HepG2 (cell line): ENCODE results near the gene HSPA1A. TPM values are rescaled to one million over a fixed set of nuclear protein-coding genes. Genes with fewer than 3 reads are reported as not detected.

Experiments
- ATAD3A ChIP-seq: sonication (generic); formaldehyde crosslinking; IDR thresholded peaks from 2 replicates; pipeline ENCODE4 v1.4.0; 2020; ENCODE audit warnings: missing genetic modification reagents
- ELF4 ChIP-seq: sonication (generic); formaldehyde crosslinking; IDR thresholded peaks from 2 replicates; pipeline ENCODE4 v1.5.0; 2020; ENCODE audit warnings: missing genetic modification reagents, mild to moderate bottlenecking, moderate library complexity, borderline replicate concordance
- ERF ChIP-seq: IDR thresholded peaks from 2 replicates; pipeline ENCODE4 v1.6.1; 2018; ENCODE audit warnings: missing biosample characterization, missing genetic modification reagents
- HES4 ChIP-seq: sonication (generic); formaldehyde crosslinking; IDR thresholded peaks from 2 replicates; pipeline ENCODE4 v1.9.0; 2021; ENCODE audit warnings: mild to moderate bottlenecking, missing genetic modification reagents, borderline replicate concordance
- JARID2 ChIP-seq: sonication (generic); formaldehyde crosslinking; IDR thresholded peaks from 2 replicates; pipeline ENCODE4 v1.8.1; 2023; ENCODE audit warnings: missing genetic modification reagents, inconsistent platforms; ENCODE audit not compliant: insufficient replicate concordance
- MLLT10 ChIP-seq: sonication (generic); formaldehyde crosslinking; IDR thresholded peaks from 2 replicates; pipeline ENCODE4 v1.4.0; 2020; ENCODE audit warnings: missing genetic modification reagents
- NR2F1 ChIP-seq, 2 experiments: fragments of 450-650 bp in 1 of 2; formaldehyde crosslinking in 1 of 2; IDR thresholded peaks; 2 replicates each; pipeline versions ENCODE4 v1.5.0 to v1.6.1; 2016 to 2020; ENCODE audit warnings: mild to moderate bottlenecking in 1 of 2, missing compliant biosample characterization in 1 of 2, missing genetic modification reagents in 1 of 2, moderate library complexity in 1 of 2
- PAF1 ChIP-seq: IDR thresholded peaks from 2 replicates; pipeline ENCODE4 v1.6.1; 2016; ENCODE audit warnings: missing genetic modification reagents, missing compliant biosample characterization
- PCBP2 ChIP-seq: fragments of 200-400 bp; formaldehyde crosslinking; optimal IDR thresholded peaks from 2 replicates; pipeline ENCODE3; 2018; ENCODE audit warnings: low read length, low read depth; ENCODE audit not compliant: poor library complexity, severe bottlenecking
- PLRG1 ChIP-seq: fragments of 450-650 bp; conservative IDR thresholded peaks from 2 replicates; pipeline ENCODE4 v1.6.1; 2016
- PTBP1 ChIP-seq: fragments of 200-400 bp; formaldehyde crosslinking; IDR thresholded peaks from 2 replicates; pipeline ENCODE4 v1.6.1; 2018; ENCODE audit warnings: low read length, low read depth; ENCODE audit not compliant: poor library complexity, severe bottlenecking
- SRY ChIP-seq: sonication (generic); formaldehyde crosslinking; IDR thresholded peaks from 2 replicates; pipeline ENCODE4 v1.8.0; 2022; ENCODE audit warnings: mild to moderate bottlenecking, missing genetic modification reagents
- TAF1 ChIP-seq: sonication (generic); formaldehyde crosslinking; IDR thresholded peaks from 2 replicates; pipeline ENCODE4 v1.4.0; 2020; ENCODE audit warnings: missing genetic modification reagents
- TCF7 ChIP-seq: sonication (generic); IDR thresholded peaks from 2 replicates; pipeline ENCODE4 v1.6.1; 2016; ENCODE audit warnings: antibody characterized with exemption, low read depth
- THAP7 ChIP-seq: sonication (generic); formaldehyde crosslinking; IDR thresholded peaks from 2 replicates; pipeline ENCODE4 v1.8.1; 2023; ENCODE audit warnings: mild to moderate bottlenecking, missing genetic modification reagents
- THAP8 ChIP-seq: sonication (generic); formaldehyde crosslinking; IDR thresholded peaks from 2 replicates; pipeline ENCODE4 v1.5.1; 2020; ENCODE audit warnings: missing genetic modification reagents, mild to moderate bottlenecking, borderline replicate concordance
- ZNF10 ChIP-seq: sonication (generic); formaldehyde crosslinking; IDR thresholded peaks from 2 replicates; pipeline ENCODE4 v1.4.0; 2020; ENCODE audit warnings: mild to moderate bottlenecking, low read depth, missing genetic modification reagents, borderline replicate concordance
- ZNF235 ChIP-seq: sonication (generic); formaldehyde crosslinking; IDR thresholded peaks from 2 replicates; pipeline ENCODE4 v1.8.1; 2023; ENCODE audit warnings: mild to moderate bottlenecking, missing genetic modification reagents, borderline replicate concordance
- ZNF383 ChIP-seq: sonication (generic); formaldehyde crosslinking; IDR thresholded peaks from 2 replicates; pipeline ENCODE4 v1.4.0; 2020; ENCODE audit warnings: missing genetic modification reagents, mild to moderate bottlenecking, borderline replicate concordance
- ZNF414 ChIP-seq: sonication (generic); formaldehyde crosslinking; IDR thresholded peaks from 2 replicates; pipeline ENCODE4 v1.5.0; 2020; ENCODE audit warnings: missing genetic modification reagents
- ZNF562 ChIP-seq: sonication (generic); formaldehyde crosslinking; IDR thresholded peaks from 2 replicates; pipeline ENCODE4 v1.8.0; 2022; ENCODE audit warnings: missing genetic modification reagents, borderline replicate concordance
- ZNF619 ChIP-seq: sonication (generic); formaldehyde crosslinking; IDR thresholded peaks from 2 replicates; pipeline ENCODE4 v1.4.0; 2020; ENCODE audit warnings: mild to moderate bottlenecking, missing genetic modification reagents
- ZNF775 ChIP-seq: sonication (generic); formaldehyde crosslinking; IDR thresholded peaks from 2 replicates; pipeline ENCODE4 v1.4.0; 2020; ENCODE audit warnings: missing genetic modification reagents, mild to moderate bottlenecking, moderate library complexity, borderline replicate concordance
- ZNF784 ChIP-seq: sonication (generic); formaldehyde crosslinking; IDR thresholded peaks from 2 replicates; pipeline ENCODE4 v1.5.1; 2020; ENCODE audit warnings: missing genetic modification reagents, mild to moderate bottlenecking, borderline replicate concordance
- ZXDC ChIP-seq: sonication (generic); formaldehyde crosslinking; IDR thresholded peaks from 2 replicates; pipeline ENCODE4 v1.5.0; 2020; ENCODE audit warnings: mild to moderate bottlenecking, missing genetic modification reagents
- polyA plus RNA-seq, 8 experiments: library from polyadenylated mRNA; depleted of rRNA in 3 of 8; stranded (reverse) in 7 of 8; unstranded in 1 of 8; fragments of >200 nt; fragmentation: Illumina TruSeq in 4 of 8; extraction: Trizol in 4 of 8; gene quantifications; 2 replicates each; pipeline versions ENCODE4 v1.2.1 to v1.2.3, GENCODE V29; 2011 to 2016; ENCODE audit warnings: low read depth in 4 of 8, missing spikeins in 1 of 8, mixed read lengths in 1 of 8; ENCODE audit not compliant: insufficient read depth in 1 of 8
- total RNA-seq, 5 experiments: library from RNA; depleted of rRNA; stranded (reverse); fragments of >200 nt; fragmentation: Illumina TruSeq; extraction: Trizol; gene quantifications; 2 replicates each; pipeline ENCODE4 v1.2.3, GENCODE V29; 2016; ENCODE audit warnings: low read depth in 1 of 5

HSPA1A gene
- total and polyA plus RNA-seq, 2 of the 13 experiments (the other 11 are each of a cell fraction or from before 2014, with no cell fraction given), result 44.5 to 85.0 TPM

- TF ChIP-seq ZNF414 (CRISPR knock-in tag) (peak; percentile 94), PAF1 (CRISPR knock-in tag) (no peak; the same call in 1 of the 2 replicates), ZXDC (CRISPR knock-in tag) (no peak), JARID2 (CRISPR knock-in tag) (no peak), NR2F1 (CRISPR knock-in tag; IDR thresholded peaks at IDR 0.05) (peak; percentile 48 to 72; a peak in 2 of 4 replicates), SRY (no peak; the same call in 1 of the 2 replicates), ZNF235 (CRISPR knock-in tag) (no peak), PCBP2 (no peak), THAP7 (CRISPR knock-in tag) (peak; percentile 79), ZNF784 (CRISPR knock-in tag) (0 out of 2 replicates have a peak, but pooled peaks have one; percentile 47), ZNF562 (CRISPR knock-in tag) (no peak), TAF1 (peak; percentile 54; the same call in 1 of the 2 replicates), ELF4 (no peak), PLRG1 (no peak), ZNF383 (CRISPR knock-in tag) (no peak), TCF7 (no peak), ERF (CRISPR knock-in tag) (peak; percentile 77), ATAD3A (no peak), HES4 (CRISPR knock-in tag) (no peak), ZNF619 (no peak), THAP8 (CRISPR knock-in tag) (no peak), ZNF10 (CRISPR knock-in tag) (no peak), PTBP1 (no peak), ZNF775 (CRISPR knock-in tag) (no peak), MLLT10 (no peak)
Observed at GRCh38 chr6:31776989-31777666, 38.2 kb upstream of the HSPA1A start, which contains the start of gene VWA7 (continued).
